SH-SY5Y (cell line): Measurements from ENCODE around the gene UBAC2.

Source experiments
- GATA2 ChIP-seq: IDR thresholded peaks from 2 replicates; pipeline ENCODE4 v1.6.1; 2011; ENCODE audit warnings: mild to moderate bottlenecking, low read depth, low read length
- GATA3 ChIP-seq: IDR thresholded peaks from 2 replicates; pipeline ENCODE4 v1.6.1; 2011; ENCODE audit warnings: low read depth, mild to moderate bottlenecking, low read length, moderate library complexity

GRCh38 chr13:99273128-99273527, 72.5 kb downstream of the UBAC2 start:
- no peak for TF ChIP-seq GATA2
- TF ChIP-seq GATA3, result no peak
